Measurements from ENCODE around the gene PSPN. TPM values are rescaled to one million over a fixed set of nuclear protein-coding genes. Genes with fewer than 3 reads are reported as not detected.
"Not testable (repeated sequence)": the region's sequence is repeated elsewhere in the genome, so short reads cannot be mapped to it uniquely, and the experiment has no call there.

PSPN gene
- total RNA-seq, 1 donor from 2014 or later: 0.75 TPM

DNA sequence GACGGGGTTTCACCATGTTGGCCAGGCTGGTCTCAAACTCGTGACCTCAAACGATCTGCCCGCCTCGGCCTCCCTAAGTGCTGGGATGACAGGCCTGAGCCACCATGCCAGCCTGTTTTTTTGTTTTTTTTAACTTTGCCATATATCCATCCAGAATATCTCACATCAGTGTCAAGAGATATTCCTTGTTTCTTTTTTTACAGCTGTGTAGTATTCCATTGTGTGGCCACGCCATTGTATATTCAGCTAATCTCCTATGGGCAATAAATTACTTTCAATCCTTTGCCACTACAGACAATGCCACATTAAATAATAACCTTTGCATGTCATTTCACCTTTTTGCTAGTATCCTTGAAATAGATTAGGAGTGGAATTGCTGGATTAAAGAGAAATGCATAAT, 33.6 kb upstream of the PSPN start:
- intact Hi-C loops (cut with DNase I): no loop called here
- no peak for ATAC-seq (ENCODE audit: poor library complexity)
- no peak for DNase-seq

DNA sequence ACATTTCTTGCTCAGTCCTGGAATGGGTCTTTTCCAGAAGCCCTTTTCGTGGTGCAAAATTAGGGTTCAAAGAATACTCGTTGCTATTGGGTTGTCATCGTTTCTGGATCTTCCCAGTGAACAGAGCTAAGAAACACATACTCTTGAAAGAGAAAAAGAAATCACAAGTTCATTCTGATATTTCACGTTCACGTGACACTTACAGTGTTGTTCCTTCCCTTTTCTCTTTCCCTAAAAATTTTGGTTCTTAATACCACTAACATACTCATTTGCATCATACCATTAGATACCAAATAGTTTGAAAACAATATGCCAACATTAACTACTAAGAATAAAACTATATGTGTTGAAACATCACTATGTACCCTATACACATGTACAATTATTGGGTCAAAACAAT, 30.7 kb upstream of the PSPN start:
- intact Hi-C loops (cut with DNase I): no loop called here
- ATAC-seq (ENCODE audit: poor library complexity) (no peak), DNase-seq (no peak)

DNA sequence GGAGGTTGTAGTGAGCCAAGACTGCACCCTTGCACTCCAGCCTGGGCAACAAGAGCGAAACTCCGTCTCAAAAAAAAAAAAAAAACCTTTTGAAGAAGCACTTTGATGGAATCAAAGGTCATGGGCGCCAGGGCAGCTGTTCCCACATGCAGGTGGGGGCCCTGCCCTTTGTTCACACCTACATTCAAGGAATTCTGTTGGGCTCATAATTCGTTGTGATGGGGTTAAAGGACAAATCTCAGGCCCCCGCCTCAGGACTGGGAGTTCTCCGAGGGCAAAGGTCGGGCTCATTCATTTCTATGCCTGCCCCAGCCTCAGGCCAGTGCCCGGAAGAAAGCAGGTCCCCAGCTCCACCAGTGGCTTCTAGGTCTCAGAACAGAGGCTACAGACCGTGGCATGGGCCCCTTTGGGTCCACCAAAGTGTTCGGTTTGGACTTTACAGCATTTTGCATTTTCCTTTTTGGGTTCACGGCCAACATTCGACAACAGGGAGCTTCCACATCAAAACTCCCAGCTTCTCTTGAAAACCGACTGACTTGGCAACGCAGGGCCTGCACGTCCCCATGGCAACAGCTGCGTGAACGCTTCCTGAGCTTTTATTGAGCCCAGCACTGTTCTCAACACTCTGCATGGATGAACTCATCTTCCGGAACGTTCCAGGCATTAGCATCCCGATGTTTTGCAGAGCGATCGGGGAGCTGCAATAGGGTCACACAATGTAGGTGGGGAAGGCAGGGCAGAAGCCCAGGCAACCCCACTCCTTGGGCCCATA, 27.3 kb upstream of the PSPN start:
- intact Hi-C loops (cut with DNase I): no loop called here
- no peak for DNase-seq
- ATAC-seq (ENCODE audit: poor library complexity): no peak

DNA sequence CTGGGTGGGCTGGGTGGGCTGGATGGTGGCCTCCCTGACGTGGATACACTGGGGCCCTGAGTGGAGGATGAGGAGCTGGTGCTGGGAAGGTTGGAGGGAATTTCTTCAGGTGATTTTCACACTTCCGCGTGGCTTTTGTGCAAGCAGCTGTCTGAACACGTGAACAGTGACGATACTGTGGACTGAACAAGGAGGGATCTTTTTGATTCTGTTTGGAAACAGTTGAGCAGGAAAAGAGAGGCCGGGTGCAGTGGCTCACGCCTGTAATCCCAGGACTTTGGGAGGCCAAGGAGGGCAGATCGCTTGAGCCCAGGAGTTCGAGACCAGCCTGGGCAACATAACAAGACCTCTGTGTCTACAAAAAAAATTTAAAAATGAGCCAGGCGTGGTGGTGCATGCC, 26.3 kb upstream of the PSPN start:
- DNase-seq: no peak
- intact Hi-C loops (cut with DNase I): no loop called here
- no peak for ATAC-seq (ENCODE audit: poor library complexity)

DNA sequence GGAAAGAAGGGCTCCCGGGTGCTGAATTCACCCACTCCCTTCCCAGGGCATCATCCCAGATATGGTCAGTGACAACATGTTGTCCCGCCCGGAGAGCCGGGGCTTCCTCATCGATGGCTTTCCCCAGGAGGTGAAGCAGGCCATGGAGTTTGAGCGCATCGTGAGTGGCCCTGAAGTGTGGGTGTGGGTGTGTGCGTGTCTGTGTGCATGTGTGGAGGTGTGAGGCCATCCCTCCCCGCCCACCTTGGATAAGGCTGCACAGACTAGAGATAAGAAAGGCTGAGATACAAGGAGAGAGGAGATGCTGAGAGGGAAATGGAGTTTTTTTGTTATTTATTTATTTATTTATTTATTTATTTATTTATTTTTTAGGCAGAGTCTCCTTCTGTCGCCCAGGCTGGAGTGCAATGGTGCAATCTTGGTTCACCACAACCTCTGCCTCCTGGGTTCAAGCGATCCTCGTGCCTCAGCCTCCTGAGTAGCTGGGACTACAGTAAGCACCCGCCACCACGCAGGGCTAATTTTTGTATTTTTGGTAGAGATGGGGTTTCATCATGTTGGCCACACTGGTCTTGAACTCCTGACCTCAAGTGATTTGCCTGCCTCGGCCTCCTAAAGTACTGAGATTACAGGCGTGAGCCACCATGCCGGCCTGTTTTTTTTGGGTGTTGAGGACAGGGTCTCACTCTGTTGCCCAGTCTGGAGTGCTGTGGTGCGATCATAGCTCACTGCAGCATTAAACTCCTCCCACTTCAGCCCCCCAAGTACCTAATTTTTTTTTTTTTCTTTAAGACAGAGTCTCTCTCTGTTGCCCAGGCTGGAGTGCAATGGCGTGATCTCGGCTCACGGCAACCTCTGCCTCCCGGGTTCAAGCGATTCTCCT, 24.6 kb upstream of the PSPN start:
- ATAC-seq (ENCODE audit: poor library complexity); DNase-seq; intact Hi-C loops (cut with DNase I): not testable (repeated sequence)

DNA sequence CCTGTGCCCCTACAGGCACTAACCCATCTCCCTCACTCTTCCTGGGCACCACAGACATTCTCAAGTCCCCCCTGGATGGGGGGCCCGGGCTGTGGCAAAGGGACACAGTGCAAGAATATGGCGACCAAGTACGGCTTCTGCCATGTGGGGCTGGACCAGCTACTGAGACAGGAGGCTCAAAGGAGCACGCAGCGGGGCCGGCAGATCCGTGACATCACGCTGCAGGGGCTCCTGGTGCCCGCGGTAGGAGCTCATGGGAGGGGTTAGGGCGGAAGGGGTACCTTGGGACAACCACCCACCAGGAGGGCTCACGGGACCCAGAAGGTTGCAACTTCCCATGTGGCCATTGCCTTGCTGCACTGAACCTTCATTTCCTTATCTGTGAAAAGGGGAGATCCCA, 20.6 kb upstream of the PSPN start:
- intact Hi-C loops (cut with DNase I): no loop called here
- no peak for DNase-seq
- ATAC-seq (ENCODE audit: poor library complexity): no peak

DNA sequence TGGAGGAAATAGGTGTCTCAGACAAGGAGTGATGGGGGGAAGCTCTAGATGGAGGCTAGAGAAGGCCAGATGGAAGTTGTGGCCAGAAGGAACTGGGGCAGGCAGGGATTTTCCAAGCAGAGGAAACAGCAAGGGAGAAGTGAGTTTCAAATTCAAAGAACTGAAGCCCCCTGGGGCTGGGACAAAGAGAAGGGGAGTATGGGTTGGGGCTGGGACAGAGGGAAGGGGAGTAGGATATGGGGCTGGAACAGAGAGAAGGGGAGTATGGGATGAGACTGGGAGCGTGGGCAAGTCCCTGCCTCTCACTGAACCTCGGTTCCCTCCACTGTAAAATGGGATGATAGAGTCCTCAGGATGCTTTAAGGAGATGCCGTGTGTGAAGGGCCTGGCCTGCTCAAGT, 19.1 kb upstream of the PSPN start:
- ATAC-seq (ENCODE audit: poor library complexity): no peak

DNA sequence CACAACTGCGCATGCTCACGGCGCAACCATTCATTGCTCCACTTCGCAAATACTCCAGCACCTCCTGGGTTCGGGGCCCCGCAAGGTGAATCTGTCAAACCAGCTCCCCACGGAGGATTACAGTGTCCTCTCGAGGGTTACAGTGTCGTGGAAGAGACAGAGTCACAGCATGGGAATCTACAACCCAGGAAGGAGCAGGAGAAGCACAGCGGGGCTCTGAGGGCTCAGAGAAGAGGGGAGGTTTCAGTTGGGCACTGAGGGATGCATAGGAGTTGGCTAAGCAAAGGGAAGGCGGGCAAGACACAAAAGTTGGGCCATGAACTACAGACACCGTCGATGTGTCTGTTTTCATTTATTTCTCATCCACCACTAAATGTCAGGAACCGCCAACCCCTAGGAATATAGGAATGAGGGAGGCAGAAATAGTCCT, 18.3 kb upstream of the PSPN start:
- no peak for ATAC-seq (ENCODE audit: poor library complexity)

More for the DNA sequence above, 19.1 kb upstream of the PSPN start:
- no peak for DNase-seq
- intact Hi-C loops (cut with DNase I): loop anchor here (5.0 kb wide), 1 partner anchor 62 kb away; the partner anchor contains the start of gene SLC25A23

DNA sequence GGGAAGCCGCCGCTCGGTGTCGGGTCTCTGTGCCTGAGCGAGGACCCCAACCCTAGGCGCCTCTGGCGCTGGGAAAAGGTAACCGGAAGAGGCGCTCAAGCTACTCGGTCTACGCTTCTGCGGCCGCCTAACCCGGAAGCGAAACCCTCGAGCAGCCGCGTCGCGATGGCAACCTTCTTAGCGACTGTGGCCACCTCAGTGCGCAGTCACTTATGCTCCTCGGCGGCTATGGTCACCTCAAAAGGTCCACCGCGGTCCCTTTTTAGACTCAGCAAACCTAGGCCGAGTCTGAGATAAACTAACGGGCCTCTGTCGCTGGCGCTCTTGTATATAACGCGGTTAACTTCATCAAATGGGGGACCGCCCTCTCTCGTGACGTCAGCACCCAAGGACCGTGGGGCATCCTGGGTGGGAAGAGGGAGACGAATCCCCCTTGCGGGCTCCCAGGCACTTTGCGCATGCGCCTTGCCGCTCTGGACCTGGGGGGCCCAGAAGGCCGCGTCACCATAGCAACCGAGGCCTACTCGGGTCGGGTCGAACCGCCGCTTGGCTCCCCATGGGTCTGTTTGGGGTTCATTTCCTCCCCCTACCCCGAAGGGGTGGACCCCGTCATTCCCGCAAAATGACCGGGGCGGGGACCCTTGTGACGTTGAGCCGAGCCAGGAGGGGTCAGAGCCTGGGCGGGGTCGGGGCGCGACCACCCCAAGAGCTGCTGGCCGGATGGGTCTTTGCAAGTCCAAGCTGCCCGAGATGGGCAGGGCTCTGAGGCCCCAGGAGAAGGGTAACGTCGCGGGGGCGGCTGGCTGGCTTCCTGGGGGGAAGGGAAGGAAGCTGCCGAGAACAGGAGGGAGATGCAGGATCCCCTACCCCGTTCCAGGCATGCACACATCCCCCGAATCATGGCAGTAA, 17.6 kb upstream of the PSPN start, which contains the start of gene GTF2F1:
TSS of gene GTF2F1 (minus strand) at position 91 of the 909 bp plus-strand sequence. CDS start 169 bp downstream, outside the sequence.
- intact Hi-C loops (cut with DNase I): loop anchor here (5.0 kb wide), 1 partner anchor 64 kb away; the partner anchor contains the start of gene SLC25A23

More for the DNA sequence above, 18.3 kb upstream of the PSPN start:
- intact Hi-C loops (cut with DNase I): loop anchor here (5.0 kb wide), 1 partner anchor 63 kb away; the partner anchor contains the start of gene SLC25A23
- no peak for DNase-seq

DNA sequence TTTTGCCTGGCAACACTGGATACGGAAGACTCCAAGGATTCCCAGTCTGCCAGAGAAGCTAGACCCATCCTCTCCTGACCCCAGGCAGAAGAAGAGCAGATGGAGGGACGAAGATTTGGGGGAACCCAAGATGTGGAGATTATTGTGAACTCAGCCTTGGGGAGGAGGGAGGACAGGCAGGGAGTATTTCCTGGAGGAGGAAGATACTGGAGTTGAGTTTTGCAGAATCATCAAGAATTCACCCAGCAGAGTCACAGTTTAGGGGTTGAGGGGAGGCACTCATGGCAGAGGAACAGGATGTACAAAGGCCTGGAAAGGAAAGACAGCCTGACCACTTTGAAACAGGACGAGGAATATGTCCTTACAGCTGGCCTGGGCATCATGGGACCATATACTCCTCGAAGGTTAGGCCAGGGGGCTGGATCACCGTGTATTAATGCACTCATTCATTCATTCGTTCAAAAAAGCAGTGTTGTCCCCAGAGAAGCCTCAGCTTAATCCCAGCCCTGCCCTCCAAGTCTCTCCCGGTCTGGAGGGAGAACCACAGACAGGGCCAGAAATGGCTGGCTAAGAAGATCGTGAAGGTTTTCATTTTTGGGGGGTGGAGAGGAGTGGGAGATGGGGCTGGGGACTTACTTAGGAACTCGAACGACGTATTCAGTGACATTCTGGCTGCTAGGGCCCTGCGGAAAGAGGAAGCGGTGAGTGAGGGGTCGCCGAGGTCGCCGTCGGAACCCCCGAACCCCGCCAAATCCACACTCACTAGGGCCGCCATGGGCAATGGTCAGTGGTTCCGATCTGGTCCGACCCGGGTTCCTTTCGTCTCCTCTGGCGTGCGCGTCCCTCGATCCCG, 16.7 kb upstream of the PSPN start:
- DNase-seq: no peak
- intact Hi-C loops (cut with DNase I): loop anchor here (5.0 kb wide), 1 partner anchor 65 kb away; the partner anchor contains the start of gene SLC25A23
- no peak for ATAC-seq (ENCODE audit: poor library complexity)

More for the DNA sequence above, 17.6 kb upstream of the PSPN start, which contains the start of gene GTF2F1:
- peak; percentile 97 for DNase-seq
- ATAC-seq (ENCODE audit: poor library complexity): peak; percentile 97

DNA sequence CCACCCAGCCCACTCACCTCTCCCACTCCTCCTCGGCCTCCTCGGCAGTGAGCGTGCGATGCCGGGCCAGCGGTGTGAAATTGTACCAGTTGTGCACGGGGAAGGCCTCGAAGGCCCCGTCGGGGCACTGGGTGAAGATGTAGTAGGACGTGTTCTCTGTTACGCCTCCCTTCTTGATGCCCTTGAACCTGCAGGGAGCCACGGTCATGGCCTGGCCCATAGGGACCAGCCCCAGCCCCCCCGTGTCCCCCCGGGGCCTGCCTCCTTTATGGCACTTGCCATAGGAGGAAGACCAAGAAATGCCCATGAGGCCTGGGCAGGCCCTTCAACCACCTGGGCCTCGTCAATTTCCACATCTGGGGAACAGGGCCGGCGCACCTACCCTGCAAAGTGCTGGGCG, 11.6 kb upstream of the PSPN start:
- intact Hi-C loops (cut with DNase I): no loop called here
- DNase-seq (no peak), ATAC-seq (ENCODE audit: poor library complexity) (no peak)

DNA sequence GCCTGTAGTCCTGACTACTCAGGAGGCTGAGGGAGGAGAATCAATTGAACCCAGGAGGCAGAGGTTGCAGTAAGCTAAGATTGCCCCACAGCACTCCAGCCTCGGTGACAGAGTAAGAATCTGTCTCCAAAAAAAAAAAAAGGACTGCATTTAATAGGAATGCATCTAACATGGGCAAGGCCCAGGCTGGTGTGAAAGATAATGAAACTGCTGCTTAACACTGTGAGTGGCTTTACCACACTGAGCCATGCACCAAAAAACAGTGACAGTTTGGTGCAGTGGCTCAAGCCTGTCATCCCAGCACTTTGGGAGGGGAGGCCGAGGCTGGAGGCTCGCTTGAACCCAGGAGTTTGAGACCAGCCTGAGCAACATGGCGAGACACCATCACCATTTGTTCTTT, 8.6 kb upstream of the PSPN start:
- intact Hi-C loops (cut with DNase I): no loop called here
- ATAC-seq (ENCODE audit: poor library complexity): no peak
- DNase-seq: no peak

DNA sequence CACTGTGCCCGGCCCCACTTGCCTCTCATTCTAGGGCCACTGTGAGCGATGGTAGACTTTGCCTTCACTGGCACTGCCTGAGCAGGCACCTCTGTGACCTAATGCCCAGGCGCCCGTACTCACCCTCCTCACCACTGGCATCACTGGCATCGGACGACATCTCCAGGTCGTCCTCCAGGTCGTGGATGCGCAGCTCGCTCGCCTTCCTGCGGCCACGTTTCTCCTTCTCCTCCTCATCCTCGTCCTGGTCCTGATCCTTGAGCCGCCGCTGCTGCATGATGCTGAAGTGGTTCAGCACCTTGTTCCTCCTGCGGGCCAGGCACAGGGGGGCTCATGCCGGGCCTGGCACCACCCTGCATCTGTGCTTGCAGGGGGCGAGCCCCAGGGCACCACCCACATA, 7.5 kb upstream of the PSPN start:
- no peak for DNase-seq
- no peak for ATAC-seq (ENCODE audit: poor library complexity)
- intact Hi-C loops (cut with DNase I): no loop called here

DNA sequence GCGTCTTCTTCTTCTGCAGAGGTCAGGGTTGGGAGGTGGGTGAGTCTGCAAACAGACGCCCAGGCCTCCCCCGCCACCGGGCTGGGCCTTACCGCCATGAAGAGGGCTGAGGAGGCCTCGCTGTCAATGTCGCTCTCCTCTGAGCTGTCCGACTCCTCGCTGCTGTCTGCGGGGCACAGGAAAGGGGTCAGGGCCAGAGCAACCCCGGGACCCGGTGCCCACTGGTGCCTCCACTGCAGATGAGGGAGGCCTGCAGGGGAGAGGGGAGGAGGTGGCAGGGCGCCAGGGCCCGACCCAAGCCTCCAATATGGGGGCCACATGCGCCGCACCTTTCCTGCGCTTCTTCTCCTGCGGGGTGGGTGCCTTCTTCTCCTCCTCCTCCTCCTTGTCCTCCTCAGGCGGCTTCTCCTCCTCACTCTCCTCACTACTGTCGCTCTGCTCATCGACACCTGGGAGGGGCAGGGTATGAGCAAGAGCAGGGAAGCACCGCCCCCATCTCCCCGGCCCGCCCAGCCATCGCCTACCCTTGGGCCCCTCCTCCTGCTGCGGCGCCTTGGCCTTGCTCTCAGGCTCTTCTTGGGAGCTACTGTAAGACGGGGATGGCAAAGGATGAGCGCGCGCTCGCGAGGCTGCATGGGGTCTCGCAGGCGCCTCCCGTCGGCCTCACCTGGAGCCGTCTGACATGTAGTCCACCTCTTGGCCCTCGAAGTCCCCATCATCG, 5.5 kb upstream of the PSPN start:
- ATAC-seq (ENCODE audit: poor library complexity) (no peak), DNase-seq (no peak)
- intact Hi-C loops (cut with DNase I): no loop called here

DNA sequence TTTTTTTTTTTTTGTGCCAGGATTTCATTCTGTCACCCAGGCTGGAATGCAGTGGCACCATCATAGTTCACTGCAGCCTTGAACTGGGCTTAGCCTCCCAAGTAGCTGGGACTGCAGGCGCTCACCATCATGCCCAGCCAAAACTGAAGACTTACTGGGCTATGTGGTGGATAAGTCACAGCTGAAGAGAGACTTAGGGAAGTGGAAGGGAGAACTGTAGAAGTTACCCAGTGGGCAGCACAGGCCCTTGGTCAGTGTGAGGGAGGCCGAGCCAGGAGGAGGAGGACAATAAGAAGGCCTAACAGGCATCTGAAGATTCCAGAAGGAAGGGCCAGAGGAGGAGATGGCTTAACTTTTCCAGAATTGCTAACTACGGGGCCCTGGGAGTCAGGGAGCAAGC, 4.0 kb upstream of the PSPN start:
- intact Hi-C loops (cut with DNase I): no loop called here
- DNase-seq (no peak), ATAC-seq (ENCODE audit: poor library complexity) (no peak)

DNA sequence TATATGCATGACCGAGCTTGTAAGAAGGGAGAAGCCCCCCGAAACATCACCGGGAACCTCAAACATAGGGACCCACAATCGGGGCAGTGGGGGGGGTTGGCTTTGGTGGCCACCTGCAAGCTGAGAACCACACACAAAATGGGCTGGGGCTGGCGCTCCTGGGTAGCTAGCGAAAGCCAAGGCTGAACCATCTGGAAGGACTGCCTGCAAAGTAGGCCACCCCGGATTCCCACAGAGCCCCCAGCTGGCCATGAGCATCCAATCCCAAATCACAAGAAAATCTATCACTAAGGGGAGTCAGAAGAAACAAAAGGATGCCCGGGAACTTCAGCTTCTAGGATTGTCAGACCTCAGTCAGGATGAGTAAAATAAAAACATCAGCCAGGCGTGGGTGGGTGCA, 2.8 kb upstream of the PSPN start:
- DNase-seq (no peak), ATAC-seq (ENCODE audit: poor library complexity) (no peak)
- intact Hi-C loops (cut with DNase I): no loop called here

DNA sequence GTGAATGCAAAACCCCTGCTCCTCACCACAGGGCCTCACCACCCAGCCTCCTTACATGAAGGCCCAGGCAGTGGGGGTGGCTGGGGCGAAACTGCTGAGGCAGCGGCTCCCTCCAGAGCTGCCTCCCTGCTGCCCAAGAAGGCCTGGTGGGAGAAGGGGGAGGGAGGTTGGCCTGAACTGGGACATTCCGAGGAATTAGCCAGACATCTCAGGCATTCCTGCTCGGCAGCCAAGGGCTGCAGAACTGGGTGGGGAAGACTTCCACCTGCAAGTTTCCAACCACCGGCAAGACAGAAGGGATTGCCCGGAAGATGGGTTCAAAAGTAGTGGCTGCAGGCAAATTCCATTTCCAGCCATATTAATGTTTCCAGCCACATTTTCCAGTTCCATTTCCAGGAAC, 2.3 kb upstream of the PSPN start:
- ATAC-seq (ENCODE audit: poor library complexity) (no peak), DNase-seq (no peak)
- intact Hi-C loops (cut with DNase I): no loop called here
